HG03558 (cell line): ENCODE results near the gene SRD5A3.
"Not testable (repeated sequence)": the region's sequence is repeated elsewhere in the genome, so short reads cannot be mapped to it uniquely, and the experiment has no call there.

Experiments used
- ATAC-seq: cut with Tn5 transposase; IDR thresholded peaks from one replicate; pipeline ENCODE4 v1.9.1; 2021; ENCODE audit warnings: moderate number of reproducible peaks; ENCODE audit not compliant: unreplicated experiment; ENCODE audit errors: extremely low read depth

The SRD5A3 gene

GRCh38 chr4:55343887-55344286, 2.2 kb upstream of the SRD5A3 start:
- no peak for ATAC-seq

GRCh38 chr4:55345054-55345453, 988 bp upstream of the SRD5A3 start:
- ATAC-seq: no peak

- ATAC-seq: no peak
Measured at GRCh38 chr4:55346851-55347255, 811 bp downstream of the SRD5A3 start.

- ATAC-seq: no peak
Measured at GRCh38 chr4:55347610-55348228, 1.7 kb downstream of the SRD5A3 start.

GRCh38 chr4:55348466-55348865, 2.4 kb downstream of the SRD5A3 start:
- no peak for ATAC-seq

GRCh38 chr4:55350870-55351269, 4.8 kb downstream of the SRD5A3 start:
- ATAC-seq: not testable (repeated sequence)

GRCh38 chr4:55351824-55352223, 5.8 kb downstream of the SRD5A3 start:
- no peak for ATAC-seq

- ATAC-seq: no peak
Measured at GRCh38 chr4:55352726-55353125, 6.7 kb downstream of the SRD5A3 start.

- not testable (repeated sequence) for ATAC-seq
Measured at GRCh38 chr4:55353228-55353747, 7.2 kb downstream of the SRD5A3 start.

GRCh38 chr4:55354648-55355047, 8.6 kb downstream of the SRD5A3 start:
- ATAC-seq: no peak

- no peak for ATAC-seq
Measured at GRCh38 chr4:55355555-55355954, 9.5 kb downstream of the SRD5A3 start.

GRCh38 chr4:55356991-55357461, 11.0 kb downstream of the SRD5A3 start:
- ATAC-seq: no peak

- no peak for ATAC-seq
Measured at GRCh38 chr4:55358246-55358645, 12.2 kb downstream of the SRD5A3 start.

GRCh38 chr4:55358668-55359067, 12.6 kb downstream of the SRD5A3 start:
- peak; percentile 61 for ATAC-seq

- no peak for ATAC-seq
Measured at GRCh38 chr4:55359397-55359916, 13.4 kb downstream of the SRD5A3 start.

GRCh38 chr4:55362938-55363337, 16.9 kb downstream of the SRD5A3 start:
- not testable (repeated sequence) for ATAC-seq

- no peak for ATAC-seq
Measured at GRCh38 chr4:55363691-55364351, 17.8 kb downstream of the SRD5A3 start.

GRCh38 chr4:55364691-55365344, 18.8 kb downstream of the SRD5A3 start:
- no peak for ATAC-seq

GRCh38 chr4:55365345-55365728, 19.3 kb downstream of the SRD5A3 start:
- no peak for ATAC-seq

GRCh38 chr4:55366621-55367020, 20.6 kb downstream of the SRD5A3 start:
- ATAC-seq: no peak
